Myocyte (in vitro differentiated cells): ENCODE data around the gene C6orf132. TPM values are rescaled to one million over a fixed set of nuclear protein-coding genes. Genes with fewer than 3 reads are reported as not detected.
"Not testable (repeated sequence)": the region's sequence is repeated elsewhere in the genome, so short reads cannot be mapped to it uniquely, and the experiment has no call there.

Source experiments
- DNase-seq: peaks from one replicate; pipeline ENCODE4 v3.0.0-alpha.2; 2012; ENCODE audit warnings: low read depth
- polyA plus RNA-seq: library from polyadenylated mRNA; unstranded; fragments of >200 nt; gene quantifications from one replicate; pipeline ENCODE4 v1.2.1, GENCODE V29; 2012; ENCODE audit warnings: missing spikeins
- total RNA-seq: library from RNA; depleted of rRNA; stranded (reverse); fragments of >200 nt; gene quantifications from 2 replicates; pipeline ENCODE4 v1.2.3, GENCODE V29; 2014

Gene C6orf132, protein sequence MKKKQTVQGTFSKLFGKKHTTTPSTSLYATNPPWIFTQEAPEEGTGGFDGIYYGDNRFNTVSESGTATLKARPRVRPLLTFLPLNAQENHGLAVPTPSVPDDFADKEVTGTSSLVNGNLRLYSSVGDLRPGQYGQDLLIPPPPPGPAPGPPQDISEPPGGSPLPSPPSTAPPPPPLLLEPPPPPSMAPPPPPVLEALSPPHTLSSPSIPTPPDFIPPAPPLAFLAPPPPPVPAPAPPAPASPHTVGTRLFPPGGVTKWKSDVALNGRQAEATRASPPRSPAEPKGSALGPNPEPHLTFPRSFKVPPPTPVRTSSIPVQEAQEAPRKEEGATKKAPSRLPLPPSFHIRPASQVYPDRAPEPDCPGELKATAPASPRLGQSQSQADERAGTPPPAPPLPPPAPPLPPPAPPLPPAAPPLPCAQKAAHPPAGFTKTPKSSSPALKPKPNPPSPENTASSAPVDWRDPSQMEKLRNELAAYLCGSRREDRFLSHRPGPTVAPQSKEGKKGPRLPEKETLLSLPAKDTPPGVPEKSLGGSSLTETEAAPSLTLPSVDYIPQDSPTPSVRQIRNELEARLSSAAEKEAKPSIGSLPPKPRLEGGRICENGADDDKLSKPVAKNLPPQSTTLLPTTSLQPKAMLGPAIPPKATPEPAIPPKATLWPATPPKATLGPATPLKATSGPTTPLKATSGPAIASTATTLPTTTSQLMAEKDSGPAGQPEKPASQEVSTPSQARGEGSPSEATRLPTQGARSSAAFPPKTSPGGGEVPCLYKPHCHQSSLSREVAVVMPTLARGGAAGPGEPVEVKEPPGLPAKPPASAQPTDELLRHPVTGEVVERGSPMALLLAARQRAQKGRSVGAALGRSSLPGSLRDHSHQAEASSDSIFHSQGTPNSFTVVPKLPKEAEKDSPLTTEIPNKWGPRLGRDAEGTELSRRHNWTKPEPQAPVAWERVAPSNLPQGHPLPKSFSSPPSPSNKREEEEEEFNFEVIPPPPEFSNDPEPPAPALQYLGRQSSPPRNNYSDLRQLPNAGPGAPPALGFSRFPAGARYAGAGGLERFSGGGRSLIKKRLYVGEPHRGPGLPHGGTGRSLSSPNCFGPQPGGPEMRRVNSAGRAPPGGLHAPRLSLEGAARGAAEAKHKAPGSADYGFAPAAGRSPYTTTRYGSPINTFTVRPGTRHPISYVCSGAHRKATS
- 0.16 TPM in 2 replicates for total RNA-seq
- 1.5 TPM for polyA plus RNA-seq

DNA sequence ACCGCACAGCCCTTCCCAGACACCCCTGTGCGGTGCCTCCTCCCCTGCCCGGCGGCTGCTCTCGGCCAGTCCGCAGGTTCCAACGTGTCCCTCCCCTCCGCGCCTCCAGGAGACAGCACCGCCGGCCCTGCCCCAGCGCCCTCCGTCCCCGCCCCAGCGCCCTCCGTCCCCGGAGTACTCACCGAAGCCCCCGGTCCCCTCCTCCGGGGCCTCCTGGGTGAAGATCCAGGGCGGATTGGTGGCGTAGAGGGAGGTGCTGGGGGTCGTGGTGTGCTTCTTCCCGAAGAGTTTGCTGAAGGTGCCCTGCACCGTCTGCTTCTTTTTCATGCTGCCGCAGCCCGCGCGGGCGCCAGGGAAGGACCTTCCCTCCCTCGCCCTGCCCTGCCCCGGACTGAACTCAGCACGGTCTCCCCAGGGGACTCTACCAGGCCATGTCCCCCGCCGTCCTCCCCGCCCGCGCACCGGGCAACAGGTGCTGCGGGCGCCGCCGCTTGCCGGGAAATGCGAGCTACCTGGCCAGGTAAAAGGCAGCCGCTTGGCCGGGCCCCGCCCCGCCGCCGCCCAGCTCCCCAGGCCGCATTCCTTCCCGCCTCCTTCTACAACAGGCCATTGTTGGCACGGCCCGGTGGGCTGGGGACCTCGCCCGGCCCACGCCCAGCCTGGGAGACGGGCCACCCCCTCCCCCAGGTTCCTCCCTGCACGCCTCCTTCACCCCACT is at the start of gene C6orf132:
Gene C6orf132 (minus strand): TSS at position 503 of the 718 bp plus-strand sequence. CDS start 176 bp downstream, at position 327.
- no peak for DNase-seq

DNA sequence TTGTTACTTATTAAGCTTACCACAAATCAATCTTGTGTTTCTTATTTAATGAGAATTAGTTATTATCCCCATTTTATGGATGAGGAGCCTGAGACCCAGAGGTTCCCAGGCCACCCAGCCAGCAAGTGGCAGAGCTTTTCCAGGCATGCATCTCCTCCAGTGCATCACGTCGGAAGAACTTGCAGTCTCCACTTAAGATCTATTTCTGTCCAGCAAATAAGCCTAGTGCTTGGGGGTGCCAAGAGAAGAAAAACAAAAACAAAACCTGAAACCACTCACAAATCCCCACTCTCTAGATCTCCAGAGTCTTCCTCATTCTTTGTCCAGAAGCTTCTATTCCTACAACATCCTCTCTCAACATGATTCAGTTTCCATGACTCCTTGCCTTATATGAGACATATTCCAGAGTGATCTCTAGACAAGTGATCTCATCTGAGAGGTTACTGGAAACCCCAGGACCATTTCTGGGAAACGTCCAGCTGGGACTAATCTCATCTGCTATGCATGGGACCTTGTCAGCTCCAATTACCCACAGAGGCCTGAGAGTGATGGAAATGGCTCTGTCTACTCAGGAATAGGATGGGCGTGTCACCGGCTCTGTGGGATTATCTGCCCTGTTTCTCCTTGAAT is 48.2 kb upstream of the C6orf132 start:
- DNase-seq: peak; percentile 89

DNA sequence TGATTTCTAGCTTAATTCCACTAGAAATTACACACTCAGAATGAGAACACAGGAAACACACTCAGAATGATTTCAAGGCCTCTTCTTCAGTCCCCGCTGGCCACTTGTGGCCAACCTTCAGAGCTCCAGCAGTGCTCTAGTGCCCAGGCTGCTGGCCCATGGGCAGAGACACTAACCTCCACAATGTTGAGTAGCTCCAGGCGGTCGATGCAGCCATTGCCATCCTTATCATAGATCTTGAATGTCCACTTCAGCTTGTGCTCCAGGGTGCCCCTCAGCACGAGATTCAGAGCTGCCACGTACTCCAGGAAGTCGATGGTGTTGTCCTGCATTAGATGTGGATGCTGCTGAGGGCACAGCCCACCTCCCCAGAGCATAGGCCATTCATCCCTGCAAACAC is 46.0 kb upstream of the C6orf132 start:
- DNase-seq: no peak

DNA sequence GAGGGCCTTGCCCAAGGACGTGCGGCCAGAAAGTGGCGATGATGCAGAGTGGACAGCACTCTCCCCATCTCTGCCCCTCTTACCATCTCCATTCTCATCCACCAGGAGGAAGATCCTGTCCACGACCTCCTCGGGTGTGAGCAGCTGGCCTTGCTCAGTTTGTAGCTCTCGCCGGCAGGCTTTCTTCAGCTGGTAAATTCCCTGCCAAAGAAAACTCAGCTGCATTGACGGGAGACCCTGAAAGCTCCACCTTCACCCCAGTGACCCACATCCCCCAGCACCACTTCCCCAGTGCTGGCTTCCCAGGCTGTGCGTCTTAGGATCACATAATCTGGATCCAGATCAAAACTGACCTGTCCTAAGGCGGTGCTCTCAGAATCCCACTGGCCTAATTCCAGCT is 43.2 kb upstream of the C6orf132 start:
- DNase-seq: no peak

DNA sequence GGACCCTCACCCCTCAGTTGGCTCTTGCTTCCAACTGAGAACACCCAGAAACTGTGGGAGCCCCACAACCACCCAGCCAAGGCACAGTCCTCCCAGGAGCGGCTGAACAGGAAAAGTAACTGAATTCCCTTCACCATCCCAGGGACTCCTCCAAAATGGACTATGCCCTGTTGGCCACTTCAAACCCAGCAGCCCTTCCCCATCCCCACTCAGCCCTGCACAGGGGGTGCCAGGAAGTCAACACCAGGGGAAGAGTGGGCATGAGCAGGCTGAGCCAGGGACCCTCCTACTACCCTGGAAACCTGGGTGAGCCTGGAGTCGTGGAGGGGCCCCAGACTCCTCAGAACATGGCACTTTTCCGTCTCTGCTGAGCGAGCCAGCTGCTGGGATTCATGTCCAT is 42.1 kb upstream of the C6orf132 start:
- DNase-seq: no peak

DNA sequence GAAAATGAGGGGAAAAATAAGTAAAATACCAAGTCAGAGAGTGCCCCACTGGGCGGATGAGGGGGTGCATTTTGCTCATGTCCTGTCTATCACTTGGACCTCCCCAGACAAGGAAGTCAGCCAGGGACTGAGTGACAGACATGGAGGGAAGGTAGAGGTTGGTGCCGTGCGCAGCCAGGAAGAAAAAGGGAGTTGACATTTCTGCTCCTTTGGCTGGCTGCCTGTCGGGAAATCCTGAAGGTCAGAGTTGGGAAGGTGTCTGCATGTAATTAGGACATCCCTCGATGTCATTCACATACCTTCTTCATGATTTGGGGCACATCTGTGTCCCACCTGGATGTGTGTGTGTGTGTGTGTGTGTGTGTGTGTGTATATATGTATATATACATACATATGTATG is 39.7 kb upstream of the C6orf132 start:
- no peak for DNase-seq

DNA sequence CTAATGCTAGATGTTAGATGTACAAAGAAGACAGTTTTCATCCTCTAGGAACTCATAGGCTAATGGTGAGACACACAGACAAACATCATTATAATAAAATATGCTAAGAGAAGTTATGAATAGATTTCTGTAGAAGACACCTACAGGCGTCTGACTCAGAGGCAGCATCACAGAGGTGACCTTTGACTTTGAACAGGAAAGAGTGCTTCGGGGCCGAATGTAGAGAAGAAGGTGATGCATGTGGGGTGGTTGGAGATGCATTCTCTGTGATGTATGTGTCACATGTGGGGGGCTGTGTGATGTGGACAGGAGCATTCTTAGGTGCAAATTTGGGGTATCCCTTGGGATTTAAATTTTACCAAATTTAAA is 37.5 kb upstream of the C6orf132 start:
- DNase-seq: no peak

DNA sequence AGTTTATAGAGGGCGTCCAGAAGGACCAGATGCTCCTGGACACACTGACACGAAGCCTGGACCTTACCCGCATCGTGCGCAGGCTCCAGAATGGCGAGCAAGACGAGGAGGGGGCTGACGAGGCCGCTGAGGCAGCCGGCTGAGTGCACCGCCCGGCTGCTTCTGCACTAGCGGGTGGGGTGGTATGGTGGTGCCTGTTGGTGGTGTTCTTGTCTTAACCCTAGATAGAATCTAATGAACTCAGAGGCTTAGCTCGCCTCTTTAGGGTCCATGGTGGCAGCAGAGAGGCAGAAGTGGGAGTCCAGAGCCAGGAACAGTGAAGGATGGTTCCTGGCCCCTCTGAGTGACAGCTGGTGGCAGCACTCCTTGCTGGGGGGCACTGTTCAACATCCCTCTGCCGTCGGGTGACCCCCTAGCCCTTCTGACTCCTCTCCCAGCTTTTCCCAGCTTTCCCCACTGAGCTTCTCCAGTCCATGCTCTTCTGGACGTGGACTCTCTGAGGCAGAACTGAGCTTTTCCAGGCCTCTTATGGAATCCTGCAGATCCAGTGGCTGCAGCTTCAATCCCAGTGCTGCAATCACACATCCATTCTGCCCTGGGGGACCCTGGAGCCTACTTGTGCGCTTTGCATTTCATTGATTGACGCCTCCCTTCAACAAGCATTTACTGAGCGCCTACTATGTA is 37.0 kb upstream of the C6orf132 start:
- no peak for DNase-seq

DNA sequence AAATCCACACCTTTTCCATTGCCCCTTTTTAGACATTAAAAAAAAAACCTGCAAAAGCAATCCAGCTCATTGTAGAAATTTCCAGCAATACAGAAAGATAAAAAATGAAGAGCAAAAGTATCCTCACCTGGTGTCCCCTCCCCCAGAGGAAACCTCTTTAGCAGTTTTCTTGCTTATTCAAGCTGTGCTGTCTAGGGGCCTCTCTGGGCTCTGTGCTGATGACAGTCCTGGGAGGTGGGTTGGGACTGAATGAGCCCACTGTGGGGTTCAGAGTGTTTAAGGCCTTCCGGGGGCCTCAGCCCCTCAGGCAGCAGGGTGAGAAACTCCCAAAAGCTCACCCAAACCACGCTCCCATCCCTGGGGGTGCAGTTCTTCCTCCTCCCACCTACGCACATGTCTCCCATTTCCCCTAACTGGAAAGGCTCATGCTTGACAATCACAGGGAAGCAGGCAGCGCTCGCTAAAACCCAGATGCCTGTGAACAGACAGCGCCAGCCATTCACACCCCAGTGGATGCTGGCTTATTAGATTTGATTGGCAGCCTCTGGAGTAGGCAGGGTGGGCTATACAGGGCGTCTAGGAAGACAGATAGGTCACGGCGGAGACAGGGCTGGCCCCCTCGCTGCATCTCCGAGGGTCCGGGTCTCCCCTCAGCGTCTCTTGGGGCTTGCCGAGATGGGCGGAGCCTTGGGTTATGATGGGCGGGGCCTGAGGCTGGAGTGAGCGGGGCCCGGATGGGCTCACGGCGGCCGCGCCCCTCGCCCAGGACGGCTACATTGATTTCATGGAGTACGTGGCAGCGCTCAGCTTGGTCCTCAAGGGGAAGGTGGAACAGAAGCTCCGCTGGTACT is 35.3 kb upstream of the C6orf132 start:
- DNase-seq: no peak

DNA sequence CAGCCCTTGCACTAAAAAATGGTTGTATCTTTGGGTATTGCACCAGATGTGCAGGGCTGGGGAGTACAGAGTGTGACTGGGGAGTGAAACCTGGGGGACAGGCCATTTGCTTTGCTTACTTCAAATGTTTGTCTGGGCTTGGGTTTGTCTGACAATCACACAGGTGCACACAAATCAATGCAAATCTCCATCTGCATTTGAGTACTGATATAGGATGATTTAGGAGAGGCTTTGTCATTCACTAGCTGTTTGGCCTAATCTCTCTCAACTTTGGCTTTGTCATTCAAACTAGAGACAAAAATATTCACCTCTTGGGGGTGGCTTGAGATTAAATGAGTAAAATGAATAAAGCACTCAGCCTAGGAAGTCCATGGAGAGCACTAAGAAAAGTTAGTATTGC is 34.6 kb upstream of the C6orf132 start:
- DNase-seq: no peak

DNA sequence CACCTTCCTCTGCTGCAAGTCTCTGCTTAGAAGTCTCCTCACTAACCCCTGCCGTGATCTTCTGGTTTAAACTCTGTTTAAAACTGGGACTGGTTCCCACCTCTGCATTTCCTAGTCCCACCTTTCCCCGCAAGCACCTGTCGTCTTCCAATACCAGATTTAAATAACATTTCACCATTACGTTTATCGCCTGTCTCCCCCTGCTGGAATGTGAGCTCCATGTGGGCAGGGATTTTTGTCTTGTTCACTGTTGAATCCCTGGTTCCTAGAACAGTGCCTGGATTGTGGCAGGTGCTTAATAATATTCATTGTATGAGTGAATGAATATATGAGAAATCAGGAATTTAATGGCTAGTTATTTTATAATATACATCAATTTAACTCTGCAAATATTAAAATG is 33.4 kb upstream of the C6orf132 start:
- no peak for DNase-seq

DNA sequence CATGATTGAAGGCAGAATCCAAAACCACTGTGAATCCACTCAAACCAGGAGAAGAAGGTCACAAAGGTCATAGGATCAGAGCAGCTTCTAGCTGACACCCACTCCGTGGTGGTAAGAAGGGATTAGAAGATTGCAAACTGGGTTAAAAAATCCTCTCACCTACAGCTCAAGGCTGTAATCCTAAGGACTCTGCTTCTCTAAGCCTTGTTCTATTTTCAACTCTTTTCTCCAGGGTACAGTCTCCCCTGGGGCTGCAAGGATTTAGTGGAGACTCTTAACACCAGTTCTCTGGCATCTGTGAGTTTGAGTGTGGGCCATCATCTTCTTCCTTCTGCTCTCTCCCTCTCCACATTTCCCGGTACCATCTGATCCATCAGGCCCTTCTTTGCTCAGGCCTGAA is 30.7 kb upstream of the C6orf132 start, which contains the start of gene GUCA1A:
Gene GUCA1A (plus strand): TSS at position 264 of the 400 bp plus-strand sequence. CDS start 250 bp downstream, outside the sequence.
- no peak for DNase-seq

DNA sequence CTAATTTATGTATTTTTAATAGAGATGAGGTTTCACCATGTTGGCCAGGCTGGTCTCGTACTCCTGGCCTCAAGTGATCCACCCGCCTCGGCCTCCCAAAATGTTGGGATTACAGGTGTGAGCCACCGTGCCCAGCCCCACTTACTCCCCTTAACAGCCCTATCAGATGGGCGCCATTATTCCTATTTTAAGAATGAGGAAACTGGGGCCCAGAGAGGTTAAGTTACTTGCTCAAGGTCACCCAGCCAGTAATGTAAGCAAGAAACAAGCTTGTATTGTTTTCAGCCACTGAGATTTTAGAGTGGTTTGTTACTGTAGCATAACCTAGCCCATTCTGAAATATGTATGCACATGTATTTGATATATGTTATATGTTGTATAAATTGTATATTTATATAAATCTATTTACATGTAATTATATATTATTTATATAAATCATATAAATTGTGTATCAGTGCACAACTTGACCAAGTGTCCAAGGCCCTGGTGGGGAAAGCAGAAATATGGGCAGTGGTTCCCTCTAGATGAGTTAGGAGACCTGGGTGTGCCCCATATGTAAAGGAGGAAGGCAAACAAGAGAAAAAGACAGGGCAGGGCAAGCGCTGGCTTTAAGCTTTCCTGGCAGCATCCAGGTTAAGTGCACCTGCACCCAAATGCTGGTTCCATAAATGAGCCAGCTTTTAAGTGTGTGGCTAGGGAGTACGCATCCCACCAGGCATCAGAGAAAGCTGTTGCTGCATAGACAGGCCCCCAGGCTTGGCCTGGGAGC is 29.6 kb upstream of the C6orf132 start:
- DNase-seq: no peak

DNA sequence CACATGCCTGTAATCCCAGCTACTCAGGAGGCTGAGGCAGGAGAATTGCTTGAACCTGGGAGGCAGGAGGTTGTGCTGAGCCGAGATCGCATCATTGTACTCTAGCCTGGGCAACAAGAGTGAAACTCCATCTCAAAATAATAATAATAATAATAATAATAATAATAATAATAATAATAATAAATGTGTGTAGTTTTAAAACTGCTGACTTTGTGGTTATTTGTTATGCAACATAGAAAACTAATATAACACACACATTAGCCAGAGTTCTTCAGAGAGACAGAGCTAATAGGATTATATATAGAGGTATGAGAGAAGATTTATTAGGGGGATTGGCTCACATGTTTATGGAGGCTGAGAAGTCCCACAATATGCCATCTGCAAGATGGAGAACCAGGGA is 27.4 kb upstream of the C6orf132 start:
- DNase-seq: not testable (repeated sequence)

DNA sequence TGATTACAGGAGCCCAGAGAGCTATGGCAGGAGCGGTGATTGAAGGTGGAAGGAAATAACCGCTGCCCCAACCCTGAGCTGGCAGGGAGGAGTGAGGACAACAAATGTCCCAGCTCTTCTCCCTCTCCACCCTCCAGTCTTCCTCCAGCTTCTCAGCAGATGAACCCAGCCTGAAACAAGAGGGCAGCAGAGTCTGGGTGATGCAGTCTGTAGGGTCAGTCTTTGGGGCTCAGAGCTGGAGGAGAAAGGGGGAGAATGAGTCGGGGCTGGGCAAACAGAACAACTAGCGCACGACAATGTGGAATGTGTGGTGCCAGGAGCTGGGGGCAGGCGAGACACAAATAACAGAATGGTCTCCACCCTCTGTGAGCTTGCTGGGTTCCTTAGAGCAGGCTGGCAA is 26.2 kb upstream of the C6orf132 start:
- peak; percentile 18 for DNase-seq

DNA sequence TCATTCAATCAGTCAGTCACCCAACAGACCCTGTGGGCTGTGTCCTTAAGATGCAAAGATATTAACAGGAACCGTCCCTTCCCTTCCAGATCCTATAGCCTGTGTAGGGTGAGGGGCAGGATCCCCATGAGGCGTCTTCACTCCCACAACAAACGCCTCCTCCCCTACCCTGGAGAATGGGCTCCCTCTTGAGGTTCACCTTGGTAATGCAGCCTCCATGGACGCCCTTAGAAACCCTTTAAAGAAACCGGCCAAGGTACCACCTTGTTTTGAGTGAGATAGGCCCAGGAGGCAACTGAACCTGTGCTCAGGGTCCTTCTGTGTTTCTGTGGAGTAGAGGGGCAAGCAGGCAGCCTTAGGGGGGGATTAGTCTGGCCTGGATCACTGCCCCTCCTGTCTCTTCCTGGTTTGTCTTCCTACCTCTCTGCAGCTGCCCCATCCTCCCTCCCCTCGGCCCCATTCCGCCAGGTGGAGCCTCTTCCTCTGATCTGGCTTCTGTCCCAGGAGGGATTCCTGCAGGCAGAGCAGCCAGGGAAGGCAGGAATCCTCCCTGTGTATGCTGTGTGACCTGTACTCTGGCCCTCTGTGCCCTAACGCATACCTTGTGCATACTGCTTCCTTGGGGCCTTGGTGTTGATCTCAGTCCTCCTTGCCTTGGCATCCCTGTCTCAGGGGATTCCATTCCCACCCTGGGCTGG is 24.2 kb upstream of the C6orf132 start:
- peak; percentile 83 for DNase-seq

DNA sequence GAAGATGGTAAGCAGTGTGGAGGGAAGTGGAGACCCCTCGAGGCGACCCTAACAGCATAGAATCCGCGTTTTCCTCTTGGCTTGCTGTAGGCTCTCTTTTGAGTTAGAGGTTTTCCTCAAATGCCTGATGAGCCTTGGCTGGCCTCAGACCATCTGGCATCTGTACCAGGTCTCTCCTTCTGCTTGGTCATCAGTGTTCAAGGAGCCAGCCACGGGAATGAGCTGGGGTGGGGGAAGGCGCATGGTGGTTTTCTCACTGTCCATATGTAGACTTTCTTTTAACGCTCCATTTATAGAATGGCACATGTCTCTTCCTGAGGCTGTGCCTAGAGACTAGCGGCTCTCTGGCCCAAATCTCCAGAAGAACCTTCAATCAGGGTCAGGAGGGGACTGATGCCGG is 22.6 kb upstream of the C6orf132 start:
- peak; percentile 72 for DNase-seq
